Epithelial cell of esophagus (primary cell): ENCODE results near the gene PEX16.

Experiments used
- DNase-seq: peaks from one replicate; pipeline ENCODE4 v3.0.0; 2010; ENCODE audit warnings: low read depth
- H3K4me3 ChIP-seq: 2 replicates; pipeline ENCODE4 v1.5.1; 2011; ENCODE audit warnings: mild to moderate bottlenecking, low read length, control low read depth
- CTCF ChIP-seq: IDR thresholded peaks from 2 replicates; pipeline ENCODE4 v1.5.1; 2011; ENCODE audit warnings: low read depth, mild to moderate bottlenecking, low read length, control low read depth, inconsistent platforms; ENCODE audit not compliant: insufficient read depth; ENCODE audit errors: missing control alignments

PEX16 gene

GRCh38 chr11:45917623-45918330 is at the start of gene PEX16:
PEX16 (minus strand) TSS chr11:45917877; CDS start chr11:45917811, 66 bp downstream.
- DNase-seq: peak; percentile 100
- peak within 1 kb of the TSS; percentile 98 for H3K4me3 ChIP-seq
- no peak for TF ChIP-seq CTCF

GRCh38 chr11:45964911-45965389 is 47.3 kb upstream of the PEX16 start:
- H3K4me3 ChIP-seq: no peak overlapping the region
- peak; percentile 73 for DNase-seq
- peak; percentile 97 for TF ChIP-seq CTCF

GRCh38 chr11:45961751-45962240 is 44.1 kb upstream of the PEX16 start:
- no peak for DNase-seq
- TF ChIP-seq CTCF: no peak
- H3K4me3 ChIP-seq: no peak overlapping the region

GRCh38 chr11:45960387-45961095 is 42.9 kb upstream of the PEX16 start:
- no peak for TF ChIP-seq CTCF
- H3K4me3 ChIP-seq: no peak overlapping the region
- no peak for DNase-seq

- H3K4me3 ChIP-seq: no peak overlapping the region
- no peak for TF ChIP-seq CTCF
- no peak for DNase-seq
Measured at GRCh38 chr11:45959851-45960250, 42.2 kb upstream of the PEX16 start.

GRCh38 chr11:45949992-45950407 is 32.3 kb upstream of the PEX16 start:
- no peak overlapping the region for H3K4me3 ChIP-seq
- no peak for TF ChIP-seq CTCF
- no peak for DNase-seq

GRCh38 chr11:45948356-45948755 is 30.7 kb upstream of the PEX16 start:
- DNase-seq: no peak
- no peak for TF ChIP-seq CTCF
- no peak overlapping the region for H3K4me3 ChIP-seq
